ENCODE measurements around the gene RNF220.

Gene RNF220

GRCh38 chr1:44408212-44408582 is 3.1 kb downstream of the RNF220 start:
- POLR2A ChIA-PET = no interaction called here
- H3K27ac ChIP-seq (ENCODE audit: extremely low read depth, low read depth, low read length) = no peak overlapping the region
- H3K4me3 ChIP-seq (ENCODE audit: low read depth, low read length) = no peak overlapping the region
- CTCF ChIA-PET = interaction anchor here (0.9 to 1.2 kb wide), 2 partner anchors 29 to 187 kb away, joined by 3 read pairs; no protein-coding TSS in a partner anchor
- H3K36me3 ChIP-seq (ENCODE audit: control insufficient read depth in 2 of 2, insufficient read depth in 1 of 2, low read length in 2 of 2) = peaks cover 0 to 6% of the 10 kb centered on the region in 2 experiments; a peak in 1 of 3 replicates
- TF ChIP-seq PRDM6 (tag by site-specific recombination; IDR thresholded peaks at IDR 0.05) (peak; percentile 12; the same call in 1 of the 2 replicates), ZXDB (tag by site-specific recombination; IDR thresholded peaks at IDR 0.05) (no peak), ZNF624 (tag by site-specific recombination; IDR thresholded peaks at IDR 0.05) (no peak)
- no peaks in the 10 kb centered on the region for H3K9me3 ChIP-seq (ENCODE audit: control insufficient read depth, insufficient read depth, low read depth, low read length)
- H3K4me1 ChIP-seq (ENCODE audit: control insufficient read depth, insufficient read depth, low read length) = no peaks in the 10 kb centered on the region

DNA sequence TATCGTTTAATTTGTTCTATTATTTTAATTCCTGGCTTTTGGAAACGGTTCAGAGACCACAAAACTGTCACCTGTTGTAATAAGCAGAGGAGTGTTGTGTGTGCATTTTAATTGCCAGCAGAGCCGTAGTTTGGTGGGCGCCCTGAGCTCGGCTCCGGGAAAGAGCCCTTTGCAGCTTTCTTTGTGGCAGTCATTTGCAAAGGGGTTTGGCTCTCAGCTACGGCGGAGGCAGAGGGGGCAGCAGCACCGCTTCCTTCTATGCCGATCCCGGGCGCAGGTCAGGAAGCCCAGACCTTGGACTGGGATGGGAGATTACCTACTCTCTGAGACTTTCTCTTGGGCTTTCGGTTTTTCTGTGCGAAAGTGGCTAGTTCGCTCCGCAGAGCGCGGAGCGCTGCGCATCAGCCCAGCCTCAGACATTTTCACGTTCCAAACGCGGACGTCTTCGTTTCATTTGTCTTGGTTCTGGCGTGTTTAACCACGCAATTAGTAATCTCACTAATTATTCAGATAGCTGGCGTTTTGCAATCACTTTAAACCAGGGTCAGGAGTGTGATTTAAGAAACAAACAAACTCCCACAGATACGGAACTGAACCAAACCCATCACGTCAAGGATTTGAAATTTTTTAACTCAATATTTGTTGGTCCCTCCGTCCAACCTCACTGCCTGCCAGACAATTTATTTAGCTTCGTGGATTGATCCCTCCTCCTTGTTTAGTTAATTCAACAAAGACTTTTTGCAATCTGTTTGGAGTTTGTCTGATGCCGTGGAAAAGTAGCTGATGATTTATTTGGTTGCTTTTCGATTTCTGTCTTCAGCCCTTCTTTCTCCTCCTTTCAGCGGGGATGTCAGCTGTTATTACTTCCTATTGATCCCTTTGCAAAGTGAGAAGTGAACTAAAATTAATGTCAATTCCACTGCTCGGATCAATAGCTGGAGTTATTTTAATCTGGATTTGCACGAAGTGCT is 3.9 kb downstream of the RNF220 start:
- POLR2A ChIA-PET = no interaction called here
- CTCF ChIA-PET = interaction anchor here (0.7 to 1.2 kb wide), 3 partner anchors 30 to 186 kb away, joined by 3 read pairs; no protein-coding TSS in a partner anchor
- Histone ChIP-seq H3K9me3 (ENCODE audit: control insufficient read depth, insufficient read depth, low read depth, low read length) (no peaks in the 10 kb centered on the region), H3K36me3 (ENCODE audit: control insufficient read depth in 2 of 2, insufficient read depth in 1 of 2, low read length in 2 of 2) (peaks cover 0 to 6% of the 10 kb centered on the region in 2 experiments; a peak in 1 of 3 replicates), H3K27ac (ENCODE audit: extremely low read depth, low read depth, low read length) (no peak overlapping the region), H3K4me3 (ENCODE audit: low read depth, low read length) (peak overlapping the region; percentile 27), H3K4me1 (ENCODE audit: control insufficient read depth, insufficient read depth, low read length) (no peaks in the 10 kb centered on the region)
- TF ChIP-seq BCL11A (tag by site-specific recombination; IDR thresholded peaks at IDR 0.05; ENCODE audit: low read depth) (no peak), ZNF580 (tag by site-specific recombination; IDR thresholded peaks at IDR 0.05) (no peak), ZNF169 (tag by site-specific recombination; IDR thresholded peaks at IDR 0.05) (no peak), ZNF112 (tag by site-specific recombination; IDR thresholded peaks at IDR 0.05) (no peak), PRDM1 (tag by site-specific recombination; IDR thresholded peaks at IDR 0.05) (peak; percentile 87), ZBTB20 (tag by site-specific recombination; IDR thresholded peaks at IDR 0.05) (peak; percentile 88), KLF16 (tag by site-specific recombination; IDR thresholded peaks at IDR 0.05) (no peak), ZFP69B (tag by site-specific recombination; IDR thresholded peaks at IDR 0.05) (no peak), GLI2 (tag by site-specific recombination; IDR thresholded peaks at IDR 0.05; ENCODE audit: borderline replicate concordance, low read depth) (0 out of 2 replicates have a peak, but pooled peaks have one; percentile 1), ZNF677 (tag by site-specific recombination; IDR thresholded peaks at IDR 0.05) (no peak), ZNF600 (tag by site-specific recombination; IDR thresholded peaks at IDR 0.05) (0 out of 2 replicates have a peak, but pooled peaks have one; percentile 34), ZNF148 (tag by site-specific recombination; IDR thresholded peaks at IDR 0.05; ENCODE audit: borderline replicate concordance) (no peak), ZNF266 (tag by site-specific recombination; IDR thresholded peaks at IDR 0.05; ENCODE audit: low read depth) (no peak), ZBTB17 (tag by site-specific recombination; IDR thresholded peaks at IDR 0.05) (peak; percentile 84), ZNF664 (tag by site-specific recombination; IDR thresholded peaks at IDR 0.05) (peak; percentile 74; the same call in 1 of the 2 replicates), TRIM28 (IDR thresholded peaks at IDR 0.05; ENCODE audit: borderline replicate concordance, low read length) (peak; percentile 72; the same call in 1 of the 2 replicates)
- TF ChIP-seq, protein P1, sequence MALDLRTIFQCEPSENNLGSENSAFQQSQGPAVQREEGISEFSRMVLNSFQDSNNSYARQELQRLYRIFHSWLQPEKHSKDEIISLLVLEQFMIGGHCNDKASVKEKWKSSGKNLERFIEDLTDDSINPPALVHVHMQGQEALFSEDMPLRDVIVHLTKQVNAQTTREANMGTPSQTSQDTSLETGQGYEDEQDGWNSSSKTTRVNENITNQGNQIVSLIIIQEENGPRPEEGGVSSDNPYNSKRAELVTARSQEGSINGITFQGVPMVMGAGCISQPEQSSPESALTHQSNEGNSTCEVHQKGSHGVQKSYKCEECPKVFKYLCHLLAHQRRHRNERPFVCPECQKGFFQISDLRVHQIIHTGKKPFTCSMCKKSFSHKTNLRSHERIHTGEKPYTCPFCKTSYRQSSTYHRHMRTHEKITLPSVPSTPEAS (tag by site-specific recombination; IDR thresholded peaks at IDR 0.05) = no peak
